GM23248 (cell line): Measurements from ENCODE around the gene SRPK1. TPM values are rescaled to one million over a fixed set of nuclear protein-coding genes. Genes with fewer than 3 reads are reported as not detected.
"Not testable (repeated sequence)": the region's sequence is repeated elsewhere in the genome, so short reads cannot be mapped to it uniquely, and the experiment has no call there.

Experiments
- DNase-seq: peaks from one replicate; pipeline ENCODE4 v3.0.0-alpha.2; 2015
- H2AFZ ChIP-seq: fragments of 200-600 bp; sonication (generic); 2 replicates; pipeline ENCODE4 v1.6.1; 2016; ENCODE audit warnings: antibody characterized with exemption
- H3F3A ChIP-seq: fragments of 200-600 bp; sonication (generic); 2 replicates; pipeline ENCODE4 v1.6.1; 2016; ENCODE audit warnings: mild to moderate bottlenecking, antibody characterized with exemption, mixed run types; ENCODE audit not compliant: insufficient read depth
- H3K27ac ChIP-seq: fragments of 200-600 bp; sonication (generic); 2 replicates; pipeline ENCODE4 v1.5.1; 2016; ENCODE audit warnings: mild to moderate bottlenecking
- H3K27me3 ChIP-seq: fragments of 200-600 bp; sonication (generic); replicated peaks from 2 replicates; pipeline ENCODE4 v1.6.1; 2016; ENCODE audit warnings: mild to moderate bottlenecking; ENCODE audit not compliant: insufficient read depth
- H3K36me3 ChIP-seq: fragments of 200-600 bp; sonication (generic); 2 replicates; pipeline ENCODE4 v1.6.1; 2016; ENCODE audit warnings: low read depth, mild to moderate bottlenecking
- H3K4me1 ChIP-seq: fragments of 200-600 bp; sonication (generic); 2 replicates; pipeline ENCODE4 v1.6.1; 2016; ENCODE audit warnings: mild to moderate bottlenecking; ENCODE audit not compliant: insufficient read depth
- H3K4me2 ChIP-seq: fragments of 200-600 bp; sonication (generic); one replicate; pipeline ENCODE4 v1.6.1; 2016; ENCODE audit warnings: mild to moderate bottlenecking; ENCODE audit not compliant: unreplicated experiment
- H3K4me3 ChIP-seq: fragments of 200-600 bp; sonication (generic); 2 replicates; pipeline ENCODE4 v1.5.1; 2016; ENCODE audit warnings: mild to moderate bottlenecking
- H3K79me2 ChIP-seq: fragments of 200-600 bp; sonication (generic); 2 replicates; pipeline ENCODE4 v1.6.1; 2016; ENCODE audit warnings: mild to moderate bottlenecking; ENCODE audit not compliant: insufficient read depth
- H3K9ac ChIP-seq: fragments of 200-600 bp; sonication (generic); 2 replicates; pipeline ENCODE4 v1.6.1; 2016; ENCODE audit warnings: mild to moderate bottlenecking
- H3K9me2 ChIP-seq: fragments of 200-600 bp; sonication (generic); 2 replicates; pipeline ENCODE4 v1.6.1; 2016; ENCODE audit warnings: mixed run types, mild to moderate bottlenecking, moderate library complexity; ENCODE audit not compliant: insufficient read depth
- H3K9me3 ChIP-seq: fragments of 200-600 bp; sonication (generic); one replicate; pipeline ENCODE4 v1.6.1; 2017; ENCODE audit warnings: low read depth
- H4K20me1 ChIP-seq: fragments of 200-600 bp; sonication (generic); 2 replicates; pipeline ENCODE4 v1.6.0; 2016; ENCODE audit not compliant: insufficient read depth
- EZH2 ChIP-seq: fragments of 200-600 bp; sonication (generic); IDR thresholded peaks from 2 replicates; pipeline ENCODE4 v1.6.1; 2018; ENCODE audit warnings: antibody characterized with exemption, mild to moderate bottlenecking; ENCODE audit not compliant: insufficient read depth, poor library complexity, severe bottlenecking
- EZH2phosphoT487 ChIP-seq: fragments of 200-600 bp; sonication (generic); IDR thresholded peaks from 2 replicates; pipeline ENCODE4 v1.6.1; 2018; ENCODE audit warnings: antibody characterized with exemption, moderate library complexity, mild to moderate bottlenecking, low read depth; ENCODE audit not compliant: insufficient read depth
- WGBS, 2 experiments: methylation state at CpG; one replicate each; pipeline ENCODE4 v1.1.6; 2015 to 2017; ENCODE audit warnings: low lambda C conversion rate in 2 of 2, low coverage in 1 of 2; ENCODE audit errors: missing lambda C conversion rate in 2 of 2; 5-methylcytosine and 5-hydroxymethylcytosine counted together
- in situ Hi-C: fragments of 300-500 bp; cut with MboI; formaldehyde crosslinking; loops from 2 replicates; pipeline ENCODE4 v1.15.0; 2020
- polyA plus RNA-seq: library from polyadenylated mRNA; unstranded; fragments of >200 nt; fragmentation: Nextera tagmentation; extraction: Ambion mirVana; gene quantifications from 2 replicates; pipeline ENCODE4 v1.2.1, GENCODE V29; 2016
- total RNA-seq: library from RNA; depleted of rRNA; stranded (reverse); fragments of >200 nt; shearing (Covaris generic); gene quantifications from 2 replicates; pipeline ENCODE4 v1.2.3, GENCODE V29; 2014

The SRPK1 gene
- total and polyA plus RNA-seq, 2 experiments from 2014 or later = 28.9 to 44.4 TPM

DNA sequence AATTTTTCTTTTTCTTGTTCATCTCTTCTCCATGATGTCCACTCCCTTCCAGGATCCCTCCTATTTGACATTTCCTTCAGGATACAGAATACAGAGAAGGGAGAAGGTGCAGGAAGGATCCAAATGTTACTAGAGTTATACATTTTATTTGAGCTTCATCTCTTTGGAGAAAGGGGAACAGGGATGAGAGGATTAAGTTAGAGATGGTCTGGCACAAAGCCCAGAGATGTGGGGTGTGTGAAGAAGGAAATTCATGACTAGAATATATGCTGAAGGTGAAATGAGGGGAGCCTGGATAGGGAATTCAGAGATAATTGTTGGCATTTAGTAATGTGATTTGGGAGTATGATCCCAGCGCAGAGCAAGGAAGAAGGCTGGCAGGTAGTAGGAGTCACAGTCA, 22.5 kb upstream of the SRPK1 start:
- no peaks in the 10 kb centered on the region for H3K79me2 ChIP-seq
- no peak overlapping the region for H3K9ac ChIP-seq
- H3K36me3 ChIP-seq = no peaks in the 10 kb centered on the region
- H3K27me3 ChIP-seq = no peaks in the 10 kb centered on the region
- H3F3A ChIP-seq = no peaks in the 10 kb centered on the region
- H3K9me3 ChIP-seq = no peaks in the 10 kb centered on the region
- H3K27ac ChIP-seq = no peak overlapping the region
- no peaks in the 10 kb centered on the region for H4K20me1 ChIP-seq
- no peak overlapping the region for H2AFZ ChIP-seq
- TF ChIP-seq EZH2phosphoT487 (no peak), EZH2 (no peak)
- no peak for DNase-seq
- WGBS, 2 experiments = 90 to 96% methylated on average over 1 of the region's 1 CpG
- no peak overlapping the region for H3K4me2 ChIP-seq
- in situ Hi-C loops = no loop called here
- no peaks in the 10 kb centered on the region for H3K9me2 ChIP-seq
- H3K4me3 ChIP-seq = no peak overlapping the region
- H3K4me1 ChIP-seq = no peaks in the 10 kb centered on the region

DNA sequence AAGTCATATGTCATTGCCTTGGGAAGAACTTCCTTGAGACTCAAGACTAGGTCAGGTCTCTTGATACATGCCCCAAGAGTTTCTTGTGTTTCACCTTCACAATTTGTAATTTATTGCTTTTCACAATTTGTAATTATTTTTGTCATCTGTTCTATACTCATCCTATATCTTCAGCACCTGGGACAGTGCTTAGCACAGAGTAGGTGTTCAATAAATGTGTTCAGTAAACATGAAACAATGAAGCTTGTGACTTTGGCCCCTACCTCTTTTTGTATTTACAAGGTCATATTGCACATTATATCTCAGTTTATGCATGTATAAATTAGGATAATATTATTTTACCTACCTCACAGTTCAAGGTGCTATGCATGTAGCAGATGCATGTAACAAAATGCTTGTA, 21.5 kb upstream of the SRPK1 start:
- Histone ChIP-seq H2AFZ (no peak overlapping the region), H3F3A (no peaks in the 10 kb centered on the region), H3K4me1 (no peaks in the 10 kb centered on the region), H3K4me2 (no peak overlapping the region), H3K9me3 (no peaks in the 10 kb centered on the region), H3K4me3 (no peak overlapping the region), H3K27me3 (no peaks in the 10 kb centered on the region), H3K9ac (no peak overlapping the region), H3K79me2 (no peaks in the 10 kb centered on the region), H3K27ac (no peak overlapping the region), H3K9me2 (no peaks in the 10 kb centered on the region), H4K20me1 (no peaks in the 10 kb centered on the region), H3K36me3 (no peaks in the 10 kb centered on the region)
- in situ Hi-C loops = no loop called here
- TF ChIP-seq EZH2phosphoT487 (no peak), EZH2 (no peak)
- no peak for DNase-seq

DNA sequence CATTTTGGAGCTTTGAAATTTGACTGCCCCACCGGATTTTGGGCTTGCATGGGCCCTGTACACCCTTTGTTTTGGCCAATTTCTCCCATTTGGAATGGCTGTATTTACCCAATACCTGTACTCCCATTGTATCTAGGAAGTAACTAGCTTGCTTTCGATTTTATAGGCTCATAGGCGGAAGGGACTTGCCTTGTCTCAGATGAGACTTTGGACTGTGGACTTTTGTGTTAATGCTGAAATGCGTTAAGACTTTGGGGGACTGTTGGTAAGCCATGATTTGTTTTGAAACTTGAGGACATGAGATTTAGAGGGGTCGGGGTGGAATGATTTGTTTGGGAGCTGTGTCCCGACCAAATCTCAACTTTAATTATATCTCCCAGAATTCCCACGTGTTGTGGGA, 20.3 kb upstream of the SRPK1 start:
- 62 to 67% methylated on average over 7 of the region's 7 CpGs for WGBS, 2 experiments
- H3K36me3 ChIP-seq, H3F3A ChIP-seq, H3K27ac ChIP-seq, H3K4me3 ChIP-seq, H3K9ac ChIP-seq, H4K20me1 ChIP-seq, H3K9me3 ChIP-seq, H3K4me1 ChIP-seq, H2AFZ ChIP-seq, in situ Hi-C loops, H3K79me2 ChIP-seq, H3K4me2 ChIP-seq, DNase-seq, H3K27me3 ChIP-seq, H3K9me2 ChIP-seq: not testable (repeated sequence)

DNA sequence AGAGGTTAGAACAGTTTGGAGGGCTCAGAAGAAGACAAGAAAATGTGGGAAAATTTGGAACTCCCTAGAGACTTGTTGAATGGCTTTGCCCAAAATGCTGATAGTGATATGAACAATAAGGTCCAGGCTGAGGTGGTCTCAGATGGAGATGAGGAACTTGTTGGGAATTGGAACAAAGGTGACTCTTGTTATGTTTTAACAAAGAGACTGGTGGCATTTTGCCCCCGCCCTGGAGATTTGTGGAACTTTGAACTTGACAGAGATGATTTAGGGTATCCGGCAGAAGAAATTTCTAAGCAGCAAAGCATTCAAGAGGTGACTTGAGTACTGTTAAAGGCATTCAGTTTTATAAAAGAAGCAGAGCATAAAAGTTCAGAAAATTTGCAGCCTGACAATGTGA, 19.1 kb upstream of the SRPK1 start:
- H3K79me2 ChIP-seq, H2AFZ ChIP-seq, in situ Hi-C loops, DNase-seq, H3K4me2 ChIP-seq, H3K9me2 ChIP-seq, H3K4me1 ChIP-seq, H3K27me3 ChIP-seq, H3K9me3 ChIP-seq, H3F3A ChIP-seq, H3K27ac ChIP-seq, H3K36me3 ChIP-seq, H3K4me3 ChIP-seq, H3K9ac ChIP-seq, H4K20me1 ChIP-seq: not testable (repeated sequence)
- WGBS, 2 experiments = 74 to 79% methylated on average over 2 of the region's 2 CpGs

DNA sequence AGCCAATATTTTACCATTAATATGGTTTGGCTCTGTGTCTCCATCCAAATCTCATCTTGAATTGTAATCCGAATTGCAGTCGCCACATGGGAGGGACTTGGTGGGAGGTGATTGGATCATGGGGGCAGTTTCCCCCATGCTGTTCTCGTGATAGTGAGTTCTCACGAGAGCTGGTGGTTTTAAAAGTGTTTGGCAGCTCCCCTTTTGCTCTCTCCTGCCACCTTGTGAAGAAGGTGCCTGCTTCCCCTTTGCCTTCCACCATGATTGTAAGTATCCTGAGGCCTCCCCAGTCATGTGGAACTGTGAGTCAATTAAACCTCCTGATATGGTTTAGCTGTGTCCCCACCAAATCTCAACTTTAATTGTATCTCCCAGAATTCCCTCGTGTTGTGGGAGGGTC, 18.4 kb upstream of the SRPK1 start:
- H3K27me3 ChIP-seq, H3K36me3 ChIP-seq, H3K4me2 ChIP-seq, H3K27ac ChIP-seq, H3K9me2 ChIP-seq, in situ Hi-C loops, DNase-seq, H3F3A ChIP-seq, H3K4me3 ChIP-seq, H4K20me1 ChIP-seq, H3K9me3 ChIP-seq, H3K79me2 ChIP-seq, H3K4me1 ChIP-seq, H3K9ac ChIP-seq, H2AFZ ChIP-seq: not testable (repeated sequence)
- WGBS, 2 experiments = 55% methylated on average over 5 of the region's 5 CpGs
